Activated CD4-positive, alpha-beta memory T cell treated with anti-CD3 and anti-CD28 coated beads for 36 hours (primary cell): ENCODE measurements around the gene IQCH. TPM values are rescaled to one million over a fixed set of nuclear protein-coding genes. Genes with fewer than 3 reads are reported as not detected.
"Not testable (repeated sequence)": the region's sequence is repeated elsewhere in the genome, so short reads cannot be mapped to it uniquely, and the experiment has no call there.

Experiments
- CTCF ChIA-PET: fragments of 350-600 bp; sonication (Branson Sonifier 250); formaldehyde crosslinking; loops from one replicate; lab custom pipeline; 2021; ENCODE audit warnings: antibody characterized with exemption, inconsistent platforms; lab: Charles Lee
- POLR2A ChIA-PET: fragments of 350-600 bp; sonication (Branson Sonifier 250); formaldehyde crosslinking; loops from one replicate; lab custom pipeline; 2021; ENCODE audit warnings: antibody characterized with exemption; lab: Charles Lee
- DNase-seq: peaks from one replicate; pipeline ENCODE4 v3.0.0-alpha.2; 2020
- H3K27ac Mint-ChIP-seq: one replicate; pipeline ENCODE4 v1.8.0; 2021; ENCODE audit warnings: mixed read lengths
- H3K27me3 Mint-ChIP-seq: one replicate; pipeline ENCODE4 v1.8.0; 2021; ENCODE audit warnings: mixed read lengths
- H3K36me3 Mint-ChIP-seq: one replicate; pipeline ENCODE4 v1.8.0; 2021; ENCODE audit warnings: mixed read lengths
- H3K4me1 Mint-ChIP-seq: one replicate; pipeline ENCODE4 v1.8.0; 2021; ENCODE audit warnings: low read depth, mixed read lengths
- H3K4me3 Mint-ChIP-seq: one replicate; pipeline ENCODE4 v1.8.0; 2021; ENCODE audit warnings: mild to moderate bottlenecking, mixed read lengths
- H3K9me3 Mint-ChIP-seq: one replicate; pipeline ENCODE4 v1.8.0; 2021; ENCODE audit warnings: mixed read lengths
- intact Hi-C: fragments of 100-400 bp; cut with micrococcal nuclease; formaldehyde crosslinking; loops from one replicate; pipeline ENCODE4 v1.15.1; 2023
- total RNA-seq, 2 experiments: library from RNA; stranded (reverse); gene quantifications; one replicate each; pipeline ENCODE4 v1.2.3, GENCODE V29; 2021

The IQCH gene
- total RNA-seq, 2 experiments from 2014 or later = 1.6 to 2.8 TPM

DNA sequence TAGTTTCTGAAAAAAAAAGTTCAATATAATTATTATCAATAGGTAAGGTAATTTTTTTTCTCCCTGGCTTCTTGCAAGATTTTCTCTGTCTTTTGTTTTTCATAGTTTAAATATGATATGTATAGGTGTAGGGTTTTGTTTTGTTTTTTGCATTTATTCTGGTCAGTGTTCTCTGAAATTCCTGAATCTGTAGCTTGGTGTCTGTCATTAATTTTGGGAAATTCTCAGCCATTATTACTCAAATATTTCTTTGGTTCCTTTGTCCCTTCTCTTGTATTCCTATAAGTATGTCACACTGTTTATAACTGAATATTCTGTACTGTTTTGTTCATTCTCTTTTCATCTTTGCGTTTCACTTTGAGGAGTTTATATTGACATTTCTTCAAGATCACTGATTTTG lies 22.1 kb downstream of the IQCH start:
- intact Hi-C loops = no loop called here
- Mint-ChIP-seq H3K9me3 (peaks cover 14% of the 10 kb centered on the region), H3K4me3 (no peak overlapping the region), H3K27ac (no peak overlapping the region), H3K36me3 (peaks cover 6% of the 10 kb centered on the region), H3K27me3 (no peaks in the 10 kb centered on the region), H3K4me1 (no peaks in the 10 kb centered on the region)
- CTCF ChIA-PET = no interaction called here
- POLR2A ChIA-PET = no interaction called here
- no peak for DNase-seq

GRCh38 chr15:67280217-67280616 lies 25.6 kb downstream of the IQCH start:
- intact Hi-C loops = no loop called here
- Mint-ChIP-seq H3K4me3 (no peak overlapping the region), H3K4me1 (no peaks in the 10 kb centered on the region), H3K36me3 (peaks cover 1% of the 10 kb centered on the region), H3K9me3 (no peaks in the 10 kb centered on the region), H3K27me3 (no peaks in the 10 kb centered on the region), H3K27ac (no peak overlapping the region)
- no peak for DNase-seq
- POLR2A ChIA-PET = no interaction called here
- CTCF ChIA-PET = no interaction called here

DNA sequence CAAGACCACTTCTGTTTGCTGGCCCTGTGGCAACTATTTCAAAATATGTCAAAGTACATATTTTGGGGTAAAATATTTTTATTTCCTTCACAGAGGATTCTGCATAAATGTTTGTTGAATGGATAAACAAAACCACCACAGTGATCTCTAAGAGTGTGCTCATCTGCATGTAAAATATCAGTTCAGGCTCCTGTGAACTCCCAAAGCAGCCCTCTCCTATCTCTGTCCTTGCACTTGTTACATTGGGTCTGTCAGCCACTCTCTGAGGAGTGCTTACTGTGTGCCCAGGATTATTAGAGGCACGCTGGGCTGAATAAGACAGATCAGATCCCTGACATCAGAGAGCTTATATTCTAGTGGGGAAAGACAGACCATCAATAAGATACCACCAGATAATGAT lies 27.1 kb downstream of the IQCH start:
- Mint-ChIP-seq H3K27ac (no peak overlapping the region), H3K4me1 (no peaks in the 10 kb centered on the region), H3K4me3 (no peak overlapping the region), H3K36me3 (peaks cover 3% of the 10 kb centered on the region), H3K9me3 (peaks cover 7% of the 10 kb centered on the region), H3K27me3 (no peaks in the 10 kb centered on the region)
- intact Hi-C loops = no loop called here
- ChIA-PET POLR2A (no interaction called here), CTCF (interaction anchor here (1.0 to 1.6 kb wide), 2 partner anchors 26 to 41 kb away, joined by 3 read pairs; no protein-coding TSS in a partner anchor)
- DNase-seq = no peak

DNA sequence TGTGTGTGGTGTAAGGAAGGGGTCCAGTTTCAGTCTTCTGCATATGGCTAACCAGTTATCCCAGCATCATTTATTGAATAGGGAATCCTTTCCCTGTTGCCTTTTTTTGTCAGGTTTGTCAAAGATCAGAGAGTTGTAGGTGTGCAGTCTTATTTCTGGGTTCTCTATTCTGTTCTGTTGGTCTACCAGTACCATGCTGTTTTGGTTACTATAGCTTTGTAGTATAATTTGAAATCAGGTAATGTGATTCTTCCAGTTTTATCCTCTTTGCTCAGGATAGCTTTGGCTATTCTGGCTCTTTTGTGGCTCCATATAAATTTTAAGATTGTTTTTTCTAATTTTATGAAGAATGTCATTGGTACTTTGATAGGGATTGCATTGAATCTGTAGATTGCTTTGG lies 31.0 kb downstream of the IQCH start:
- DNase-seq, H3K27ac Mint-ChIP-seq, H3K36me3 Mint-ChIP-seq, H3K4me1 Mint-ChIP-seq, H3K27me3 Mint-ChIP-seq, H3K9me3 Mint-ChIP-seq, CTCF ChIA-PET, intact Hi-C loops, H3K4me3 Mint-ChIP-seq, POLR2A ChIA-PET: not testable (repeated sequence)

- H3K36me3 Mint-ChIP-seq, POLR2A ChIA-PET, intact Hi-C loops, H3K9me3 Mint-ChIP-seq, H3K4me3 Mint-ChIP-seq, H3K27me3 Mint-ChIP-seq, H3K27ac Mint-ChIP-seq, H3K4me1 Mint-ChIP-seq, CTCF ChIA-PET, DNase-seq: not testable (repeated sequence)
Observed at GRCh38 chr15:67286400-67286799, 31.8 kb downstream of the IQCH start.

GRCh38 chr15:67290319-67290718 lies 35.7 kb downstream of the IQCH start:
- H3K4me1 Mint-ChIP-seq = peaks cover 1% of the 10 kb centered on the region
- H3K9me3 Mint-ChIP-seq = peaks cover 7% of the 10 kb centered on the region
- H3K27ac Mint-ChIP-seq = no peak overlapping the region
- no peak for DNase-seq
- ChIA-PET CTCF (interaction anchor here (1.4 kb wide), 1 partner anchor 344 kb away, joined by 3 read pairs; no protein-coding TSS in a partner anchor), POLR2A (no interaction called here)
- no peaks in the 10 kb centered on the region for H3K27me3 Mint-ChIP-seq
- H3K4me3 Mint-ChIP-seq = no peak overlapping the region
- intact Hi-C loops = no loop called here
- H3K36me3 Mint-ChIP-seq = peaks cover 2% of the 10 kb centered on the region

- POLR2A ChIA-PET = no interaction called here
- Mint-ChIP-seq H3K27me3 (no peaks in the 10 kb centered on the region), H3K4me3 (no peak overlapping the region), H3K4me1 (peaks cover 3% of the 10 kb centered on the region), H3K27ac (no peak overlapping the region), H3K36me3 (no peaks in the 10 kb centered on the region), H3K9me3 (no peaks in the 10 kb centered on the region)
- DNase-seq = no peak
- intact Hi-C loops = no loop called here
- CTCF ChIA-PET = no interaction called here
Observed at GRCh38 chr15:67296188-67296587, 41.6 kb downstream of the IQCH start.

DNA sequence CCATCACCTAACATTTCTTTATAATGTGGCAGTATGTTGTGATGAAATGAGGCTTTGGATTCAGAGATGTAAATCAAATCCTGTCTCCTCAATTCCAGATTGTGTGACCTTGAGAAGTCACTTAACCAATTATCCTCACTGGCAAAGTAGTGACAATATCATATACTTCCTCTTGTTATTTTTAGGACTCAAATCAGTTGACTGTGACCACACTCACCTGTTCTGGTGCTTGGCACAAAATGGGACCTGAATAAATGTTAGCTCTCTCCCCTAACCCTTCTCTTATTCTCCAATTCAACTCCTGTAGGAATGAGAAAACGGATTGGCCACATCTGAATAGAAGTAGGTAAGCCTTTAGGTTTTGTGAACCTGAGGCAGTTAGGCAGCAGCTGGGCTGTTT lies 42.1 kb downstream of the IQCH start:
- DNase-seq = no peak
- Mint-ChIP-seq H3K36me3 (no peaks in the 10 kb centered on the region), H3K9me3 (no peaks in the 10 kb centered on the region), H3K27ac (no peak overlapping the region), H3K27me3 (no peaks in the 10 kb centered on the region), H3K4me3 (no peak overlapping the region), H3K4me1 (peaks cover 3% of the 10 kb centered on the region)
- CTCF ChIA-PET = no interaction called here
- intact Hi-C loops = no loop called here
- POLR2A ChIA-PET = no interaction called here

DNA sequence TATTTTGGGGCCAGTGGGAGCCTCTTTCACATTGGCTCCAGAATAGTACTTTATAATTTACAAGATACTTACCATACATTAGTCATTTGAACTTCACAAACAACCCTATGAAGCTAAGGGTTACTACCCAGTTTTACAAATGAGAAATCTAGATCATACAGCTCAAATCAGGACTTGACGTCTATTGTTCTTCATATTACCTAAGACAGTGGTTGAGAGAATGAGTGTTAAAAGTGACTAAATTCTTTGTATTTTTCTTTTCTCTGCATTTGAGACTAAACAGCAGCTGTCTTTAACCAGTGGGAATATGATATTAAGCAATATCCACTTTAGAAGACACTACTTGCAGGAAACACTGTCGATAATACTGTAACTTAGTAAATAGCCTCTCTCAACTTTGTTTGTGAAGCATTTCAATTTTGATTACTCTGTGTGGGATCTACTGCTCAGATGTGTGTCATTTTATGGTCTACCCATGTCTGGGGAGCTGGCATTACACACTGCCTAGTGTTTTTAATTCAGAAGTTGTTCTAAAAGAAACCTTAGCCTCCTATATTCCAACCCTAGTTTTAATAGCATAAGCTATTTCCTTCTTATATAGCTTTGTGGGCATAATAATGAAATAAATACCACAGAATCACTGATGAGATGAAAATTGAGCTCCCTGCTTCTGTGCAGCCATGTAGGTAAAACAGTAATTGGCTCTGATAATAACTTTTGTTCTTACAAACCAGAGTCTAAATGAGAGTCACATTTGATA lies 45.9 kb downstream of the IQCH start:
- no peaks in the 10 kb centered on the region for H3K36me3 Mint-ChIP-seq
- no peak overlapping the region for H3K4me3 Mint-ChIP-seq
- no peaks in the 10 kb centered on the region for H3K9me3 Mint-ChIP-seq
- POLR2A ChIA-PET = interaction anchor here (0.5 to 1.7 kb wide), 4 partner anchors 60 to 351 kb away, joined by 3 to 5 read pairs (median 3); no protein-coding TSS in a partner anchor
- H3K4me1 Mint-ChIP-seq = peaks cover 3% of the 10 kb centered on the region
- peaks cover 3% of the 10 kb centered on the region for H3K27me3 Mint-ChIP-seq
- no peak overlapping the region for H3K27ac Mint-ChIP-seq
- intact Hi-C loops = loop anchor here (10.0 kb wide), 1 partner anchor 276 kb away; no protein-coding TSS in a partner anchor
- CTCF ChIA-PET = interaction anchor here (0.9 to 2.7 kb wide), 5 partner anchors 61 to 357 kb away, joined by 3 to 22 read pairs (median 6); no protein-coding TSS in a partner anchor
- DNase-seq = no peak

DNA sequence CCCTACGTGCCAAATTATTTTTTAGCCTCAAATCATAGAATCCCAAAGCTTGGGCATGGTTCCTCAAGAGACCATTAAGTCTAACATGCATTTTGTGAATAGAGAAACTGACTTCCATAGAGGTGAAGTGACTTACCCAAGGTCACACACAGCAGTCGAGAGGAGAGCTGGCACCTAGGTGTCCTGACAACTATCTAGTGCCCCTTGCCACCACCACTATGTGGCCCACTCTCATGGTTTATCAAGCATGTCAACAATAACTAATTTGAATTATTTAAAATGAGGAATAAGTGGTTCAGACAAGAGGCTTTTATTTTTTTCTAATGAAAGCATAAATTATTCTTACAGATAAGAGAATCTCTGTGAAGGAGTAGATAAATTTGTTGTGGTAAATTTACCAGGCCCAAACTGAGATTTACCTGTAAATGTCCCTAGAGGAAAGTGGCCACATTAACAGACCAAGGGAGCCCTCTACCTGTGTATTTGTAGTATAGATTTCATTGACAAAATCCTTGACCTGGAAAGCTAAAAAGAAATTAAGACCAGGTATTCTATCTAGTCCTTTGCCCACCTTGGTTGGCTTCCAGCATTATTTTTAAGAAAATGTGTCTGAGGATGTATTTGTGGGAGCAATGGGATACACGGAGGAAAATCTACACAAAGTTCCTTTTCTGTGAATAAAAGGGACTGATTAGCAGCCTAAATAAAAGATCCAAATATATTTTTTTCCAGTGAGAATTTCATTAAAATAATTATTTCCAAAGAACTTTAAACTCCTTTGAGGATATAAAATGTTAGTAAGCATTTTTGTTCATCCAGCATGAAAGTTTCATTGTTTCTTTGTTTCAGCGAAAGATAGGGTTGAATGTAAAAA lies 49.1 kb downstream of the IQCH start:
- Mint-ChIP-seq H3K4me1 (peaks cover 14% of the 10 kb centered on the region), H3K9me3 (no peaks in the 10 kb centered on the region), H3K4me3 (no peak overlapping the region), H3K27me3 (peaks cover 6% of the 10 kb centered on the region), H3K27ac (no peak overlapping the region), H3K36me3 (no peaks in the 10 kb centered on the region)
- intact Hi-C loops = loop anchor here (1.0 to 10.0 kb wide), 3 partner anchors 63 to 357 kb away; no protein-coding TSS in a partner anchor
- CTCF ChIA-PET = interaction anchor here (0.6 to 2.7 kb wide), 18 partner anchors 9 to 400 kb away, joined by 3 to 56 read pairs (median 4); no protein-coding TSS in a partner anchor
- no peak for DNase-seq
- POLR2A ChIA-PET = no interaction called here

DNA sequence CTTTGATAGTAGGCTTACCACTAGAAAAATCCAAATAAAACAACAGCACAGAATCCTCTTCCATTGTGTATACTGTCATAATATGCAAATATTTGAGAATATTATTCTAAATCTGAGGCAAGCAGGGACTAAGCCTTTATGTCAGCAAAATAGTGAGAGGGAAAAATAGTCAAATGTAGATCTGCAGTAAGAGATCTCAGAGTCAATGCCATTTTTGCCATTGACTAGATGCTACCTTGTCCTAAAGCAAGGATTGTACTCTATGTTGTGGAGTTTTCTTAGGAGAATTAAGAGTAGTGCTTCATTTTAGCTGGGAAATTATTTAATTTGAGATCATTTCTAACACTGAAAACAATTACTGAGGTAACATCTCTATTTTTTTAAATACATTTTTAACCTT lies 50.2 kb downstream of the IQCH start:
- intact Hi-C loops = loop anchor here (5.0 to 10.0 kb wide), 2 partner anchors 280 to 533 kb away; no protein-coding TSS in a partner anchor
- no peaks in the 10 kb centered on the region for H3K9me3 Mint-ChIP-seq
- no peak overlapping the region for H3K27ac Mint-ChIP-seq
- DNase-seq = no peak
- POLR2A ChIA-PET = no interaction called here
- no peaks in the 10 kb centered on the region for H3K36me3 Mint-ChIP-seq
- peaks cover 6% of the 10 kb centered on the region for H3K27me3 Mint-ChIP-seq
- H3K4me1 Mint-ChIP-seq = peaks cover 14% of the 10 kb centered on the region
- H3K4me3 Mint-ChIP-seq = no peak overlapping the region
- CTCF ChIA-PET = interaction anchor here (0.7 to 2.7 kb wide), 11 partner anchors 10 to 361 kb away, joined by 3 to 56 read pairs (median 4); no protein-coding TSS in a partner anchor

- no peaks in the 10 kb centered on the region for H3K9me3 Mint-ChIP-seq
- intact Hi-C loops = loop anchor here (5.0 to 10.0 kb wide), 2 partner anchors 281 to 532 kb away; no protein-coding TSS in a partner anchor
- no peaks in the 10 kb centered on the region for H3K36me3 Mint-ChIP-seq
- POLR2A ChIA-PET = no interaction called here
- CTCF ChIA-PET = interaction anchor here (0.7 to 2.7 kb wide), 5 partner anchors 65 to 362 kb away, joined by 4 to 56 read pairs (median 12); no protein-coding TSS in a partner anchor
- no peak overlapping the region for H3K27ac Mint-ChIP-seq
- DNase-seq = no peak
- H3K4me3 Mint-ChIP-seq = no peak overlapping the region
- peaks cover 13% of the 10 kb centered on the region for H3K4me1 Mint-ChIP-seq
- H3K27me3 Mint-ChIP-seq = peaks cover 8% of the 10 kb centered on the region
Observed at GRCh38 chr15:67305506-67305905, 50.9 kb downstream of the IQCH start.
